ELR (cell line): ENCODE measurements around the gene GDNF.

Experiments
- DNase-seq: peaks from one replicate; pipeline ENCODE4 v3.0.0-alpha.2; 2015; ENCODE audit warnings: low read depth

GDNF gene

GRCh38 chr5:37777432-37778130, 62.3 kb downstream of the GDNF start:
- peak; percentile 87 for DNase-seq

- DNase-seq = peak; percentile 52
Observed at GRCh38 chr5:37776826-37777225, 63.0 kb downstream of the GDNF start.

GRCh38 chr5:37774912-37775483, 64.8 kb downstream of the GDNF start:
- DNase-seq = peak; percentile 69

GRCh38 chr5:37773809-37774208, 66.0 kb downstream of the GDNF start:
- no peak for DNase-seq

- no peak for DNase-seq
Observed at GRCh38 chr5:37772255-37772654, 67.6 kb downstream of the GDNF start.

GRCh38 chr5:37771731-37772130, 68.1 kb downstream of the GDNF start:
- peak; percentile 99 for DNase-seq

- DNase-seq = no peak
Observed at GRCh38 chr5:37771203-37771611, 68.6 kb downstream of the GDNF start.

- no peak for DNase-seq
Observed at GRCh38 chr5:37770786-37771185, 69.1 kb downstream of the GDNF start.

- no peak for DNase-seq
Observed at GRCh38 chr5:37769840-37770239, 70.0 kb downstream of the GDNF start.

- no peak for DNase-seq
Observed at GRCh38 chr5:37769108-37769507, 70.7 kb downstream of the GDNF start.

- no peak for DNase-seq
Observed at GRCh38 chr5:37768371-37768770, 71.5 kb downstream of the GDNF start.

- DNase-seq = no peak
Observed at GRCh38 chr5:37767961-37768360, 71.9 kb downstream of the GDNF start.

- DNase-seq = no peak
Observed at GRCh38 chr5:37767251-37767650, 72.6 kb downstream of the GDNF start.
